ENCODE results near the gene TOP2A.

- TF ChIP-seq POLR2A (IDR thresholded peaks at IDR 0.05) (no peak), CTCF (IDR thresholded peaks at IDR 0.05) (no peak)
Observed at GRCh38 chr17:40447148-40447644, 29.5 kb upstream of the TOP2A start.
